ENCODE data around the gene NPFFR2. TPM values are rescaled to one million over a fixed set of nuclear protein-coding genes. Genes with fewer than 3 reads are reported as not detected.
"Not testable (repeated sequence)": the region's sequence is repeated elsewhere in the genome, so short reads cannot be mapped to it uniquely, and the experiment has no call there.

The NPFFR2 gene
- total RNA-seq, 1 donor from 2014 or later, result not detected

- Histone ChIP-seq H3K27me3 (ENCODE audit: control insufficient read depth in 3 of 3, insufficient read depth in 3 of 3, low read length in 3 of 3) (no peaks in the 10 kb centered on the region), H3K9ac (ENCODE audit: low read depth in 1 of 3, low read length in 3 of 3) (no peak overlapping the region), H3K27ac (ENCODE audit: low read depth, low read length) (no peak overlapping the region), H3K4me1 (ENCODE audit: control insufficient read depth in 3 of 3, insufficient read depth in 3 of 3, low read length in 3 of 3) (no peaks in the 10 kb centered on the region), H3K9me3 (ENCODE audit: control insufficient read depth in 3 of 3, low read length in 3 of 3) (peaks cover 0 to 5% (median 0%) of the 10 kb centered on the region in 3 donors), H3K4me3 (ENCODE audit: low read length in 3 of 3) (no peak overlapping the region), H3K36me3 (ENCODE audit: control insufficient read depth in 3 of 3, insufficient read depth in 3 of 3, low read length in 3 of 3) (no peaks in the 10 kb centered on the region)
These were observed 120.9 kb downstream of the NPFFR2 start for GRCh38 chr4:72152731-72153130.

- not testable (repeated sequence) for H3K9me3 ChIP-seq (ENCODE audit: control insufficient read depth in 3 of 3, low read length in 3 of 3); H3K27me3 ChIP-seq (ENCODE audit: control insufficient read depth in 3 of 3, insufficient read depth in 3 of 3, low read length in 3 of 3); H3K4me3 ChIP-seq (ENCODE audit: low read length in 3 of 3); H3K27ac ChIP-seq (ENCODE audit: low read depth, low read length); H3K36me3 ChIP-seq (ENCODE audit: control insufficient read depth in 3 of 3, insufficient read depth in 3 of 3, low read length in 3 of 3); H3K9ac ChIP-seq (ENCODE audit: low read depth in 1 of 3, low read length in 3 of 3); H3K4me1 ChIP-seq (ENCODE audit: control insufficient read depth in 3 of 3, insufficient read depth in 3 of 3, low read length in 3 of 3)
These were observed 121.8 kb downstream of the NPFFR2 start for GRCh38 chr4:72153634-72154033.

- not testable (repeated sequence) for H3K27me3 ChIP-seq (ENCODE audit: control insufficient read depth in 3 of 3, insufficient read depth in 3 of 3, low read length in 3 of 3); H3K9ac ChIP-seq (ENCODE audit: low read depth in 1 of 3, low read length in 3 of 3); H3K36me3 ChIP-seq (ENCODE audit: control insufficient read depth in 3 of 3, insufficient read depth in 3 of 3, low read length in 3 of 3); H3K4me1 ChIP-seq (ENCODE audit: control insufficient read depth in 3 of 3, insufficient read depth in 3 of 3, low read length in 3 of 3); H3K4me3 ChIP-seq (ENCODE audit: low read length in 3 of 3); H3K9me3 ChIP-seq (ENCODE audit: control insufficient read depth in 3 of 3, low read length in 3 of 3); H3K27ac ChIP-seq (ENCODE audit: low read depth, low read length)
These were observed 137.5 kb downstream of the NPFFR2 start for GRCh38 chr4:72169285-72169684.

GRCh38 chr4:72169861-72170260 lies 138.1 kb downstream of the NPFFR2 start:
- no peak overlapping the region for H3K9ac ChIP-seq (ENCODE audit: low read depth in 1 of 3, low read length in 3 of 3)
- no peaks in the 10 kb centered on the region for H3K27me3 ChIP-seq (ENCODE audit: control insufficient read depth in 3 of 3, insufficient read depth in 3 of 3, low read length in 3 of 3)
- no peaks in the 10 kb centered on the region for H3K4me1 ChIP-seq (ENCODE audit: control insufficient read depth in 3 of 3, insufficient read depth in 3 of 3, low read length in 3 of 3)
- no peak overlapping the region for H3K27ac ChIP-seq (ENCODE audit: low read depth, low read length)
- no peak overlapping the region for H3K4me3 ChIP-seq (ENCODE audit: low read length in 3 of 3)
- H3K36me3 ChIP-seq (ENCODE audit: control insufficient read depth in 3 of 3, insufficient read depth in 3 of 3, low read length in 3 of 3), result no peaks in the 10 kb centered on the region
- H3K9me3 ChIP-seq (ENCODE audit: control insufficient read depth in 3 of 3, low read length in 3 of 3), result no peaks in the 10 kb centered on the region

GRCh38 chr4:72171761-72172160 lies 140.0 kb downstream of the NPFFR2 start:
- H3K4me3 ChIP-seq (ENCODE audit: low read length in 3 of 3), result no peak overlapping the region
- no peaks in the 10 kb centered on the region for H3K9me3 ChIP-seq (ENCODE audit: control insufficient read depth in 3 of 3, low read length in 3 of 3)
- no peak overlapping the region for H3K9ac ChIP-seq (ENCODE audit: low read depth in 1 of 3, low read length in 3 of 3)
- H3K4me1 ChIP-seq (ENCODE audit: control insufficient read depth in 3 of 3, insufficient read depth in 3 of 3, low read length in 3 of 3), result no peaks in the 10 kb centered on the region
- no peak overlapping the region for H3K27ac ChIP-seq (ENCODE audit: low read depth, low read length)
- H3K36me3 ChIP-seq (ENCODE audit: control insufficient read depth in 3 of 3, insufficient read depth in 3 of 3, low read length in 3 of 3), result no peaks in the 10 kb centered on the region
- H3K27me3 ChIP-seq (ENCODE audit: control insufficient read depth in 3 of 3, insufficient read depth in 3 of 3, low read length in 3 of 3), result no peaks in the 10 kb centered on the region

GRCh38 chr4:72179342-72179741 lies 147.5 kb downstream of the NPFFR2 start:
- Histone ChIP-seq H3K36me3 (ENCODE audit: control insufficient read depth in 3 of 3, insufficient read depth in 3 of 3, low read length in 3 of 3) (no peaks in the 10 kb centered on the region), H3K4me3 (ENCODE audit: low read length in 3 of 3) (no peak overlapping the region), H3K9me3 (ENCODE audit: control insufficient read depth in 3 of 3, low read length in 3 of 3) (no peaks in the 10 kb centered on the region), H3K4me1 (ENCODE audit: control insufficient read depth in 3 of 3, insufficient read depth in 3 of 3, low read length in 3 of 3) (no peaks in the 10 kb centered on the region), H3K27me3 (ENCODE audit: control insufficient read depth in 3 of 3, insufficient read depth in 3 of 3, low read length in 3 of 3) (no peaks in the 10 kb centered on the region), H3K9ac (ENCODE audit: low read depth in 1 of 3, low read length in 3 of 3) (no peak overlapping the region), H3K27ac (ENCODE audit: low read depth, low read length) (no peak overlapping the region)

- no peaks in the 10 kb centered on the region for H3K4me1 ChIP-seq (ENCODE audit: control insufficient read depth in 3 of 3, insufficient read depth in 3 of 3, low read length in 3 of 3)
- H3K9me3 ChIP-seq (ENCODE audit: control insufficient read depth in 3 of 3, low read length in 3 of 3), result no peaks in the 10 kb centered on the region
- no peak overlapping the region for H3K9ac ChIP-seq (ENCODE audit: low read depth in 1 of 3, low read length in 3 of 3)
- H3K36me3 ChIP-seq (ENCODE audit: control insufficient read depth in 3 of 3, insufficient read depth in 3 of 3, low read length in 3 of 3), result no peaks in the 10 kb centered on the region
- no peaks in the 10 kb centered on the region for H3K27me3 ChIP-seq (ENCODE audit: control insufficient read depth in 3 of 3, insufficient read depth in 3 of 3, low read length in 3 of 3)
- H3K4me3 ChIP-seq (ENCODE audit: low read length in 3 of 3), result no peak overlapping the region
- H3K27ac ChIP-seq (ENCODE audit: low read depth, low read length), result no peak overlapping the region
These were observed 154.9 kb downstream of the NPFFR2 start for GRCh38 chr4:72186714-72187113.

- Histone ChIP-seq H3K9ac (ENCODE audit: low read depth in 1 of 3, low read length in 3 of 3) (no peak overlapping the region), H3K4me3 (ENCODE audit: low read length in 3 of 3) (no peak overlapping the region), H3K27me3 (ENCODE audit: control insufficient read depth in 3 of 3, insufficient read depth in 3 of 3, low read length in 3 of 3) (no peaks in the 10 kb centered on the region), H3K27ac (ENCODE audit: low read depth, low read length) (no peak overlapping the region), H3K36me3 (ENCODE audit: control insufficient read depth in 3 of 3, insufficient read depth in 3 of 3, low read length in 3 of 3) (no peaks in the 10 kb centered on the region), H3K4me1 (ENCODE audit: control insufficient read depth in 3 of 3, insufficient read depth in 3 of 3, low read length in 3 of 3) (no peaks in the 10 kb centered on the region), H3K9me3 (ENCODE audit: control insufficient read depth in 3 of 3, low read length in 3 of 3) (no peaks in the 10 kb centered on the region)
These were observed 162.2 kb downstream of the NPFFR2 start for GRCh38 chr4:72194046-72194445.

GRCh38 chr4:72194453-72194852 lies 162.7 kb downstream of the NPFFR2 start:
- Histone ChIP-seq H3K4me3 (ENCODE audit: low read length in 3 of 3) (no peak overlapping the region), H3K9me3 (ENCODE audit: control insufficient read depth in 3 of 3, low read length in 3 of 3) (no peaks in the 10 kb centered on the region), H3K9ac (ENCODE audit: low read depth in 1 of 3, low read length in 3 of 3) (no peak overlapping the region), H3K4me1 (ENCODE audit: control insufficient read depth in 3 of 3, insufficient read depth in 3 of 3, low read length in 3 of 3) (no peaks in the 10 kb centered on the region), H3K27me3 (ENCODE audit: control insufficient read depth in 3 of 3, insufficient read depth in 3 of 3, low read length in 3 of 3) (no peaks in the 10 kb centered on the region), H3K36me3 (ENCODE audit: control insufficient read depth in 3 of 3, insufficient read depth in 3 of 3, low read length in 3 of 3) (no peaks in the 10 kb centered on the region), H3K27ac (ENCODE audit: low read depth, low read length) (no peak overlapping the region)

Measured in skeletal muscle tissue (tissue), 4 donors.